C4-2B (cell line): ENCODE measurements around the gene LIMS1.

Experiments
- CTCF ChIP-seq: fragments of 450-650 bp; conservative IDR thresholded peaks from 2 replicates; pipeline ENCODE4 v1.5.1; 2017; ENCODE audit warnings: mild to moderate bottlenecking
- ZFX ChIP-seq: fragments of 450-650 bp; IDR thresholded peaks from 2 replicates; pipeline ENCODE4 v1.6.1; 2017

GRCh38 chr2:108719149-108720044, 185.1 kb downstream of the LIMS1 start, which contains the start of gene RANBP2:
- TF ChIP-seq CTCF (no peak), ZFX (peak; percentile 76)
